ENCODE data around the gene GABRP.
"Not testable (repeated sequence)": the region's sequence is repeated elsewhere in the genome, so short reads cannot be mapped to it uniquely, and the experiment has no call there.

Gene GABRP

DNA sequence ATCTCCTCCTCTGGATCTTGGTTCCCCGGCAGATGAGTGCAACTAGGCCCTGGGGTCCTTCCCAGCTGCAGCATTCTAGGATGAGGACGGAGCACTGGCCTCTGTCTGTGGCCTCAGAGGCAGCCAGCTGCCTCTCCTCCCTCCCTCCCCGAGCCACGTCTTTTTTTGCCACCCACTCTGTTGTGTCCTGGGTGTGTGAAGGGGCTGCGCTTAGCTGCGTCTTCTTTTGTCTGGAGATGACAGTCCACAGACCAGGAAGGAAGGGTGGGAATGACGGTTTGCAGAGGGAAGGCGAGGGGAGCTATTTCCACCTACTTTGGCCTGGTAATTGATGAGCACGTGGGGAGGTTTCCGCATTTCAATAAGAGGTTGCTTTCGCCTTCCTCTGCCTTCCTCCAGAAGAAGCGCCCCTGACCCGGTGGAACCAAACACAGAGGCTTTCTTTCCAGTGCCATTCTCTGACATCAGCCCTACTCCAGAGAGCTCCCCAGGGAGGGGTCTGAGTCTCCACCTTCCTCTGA, 34.5 kb upstream of the GABRP start:
- TF ChIP-seq POLR2A (IDR thresholded peaks at IDR 0.05; ENCODE audit: low read depth, low read length), result no peak
- DNase-seq (ENCODE audit: insufficient read length, low spot score) (no peak), FAIRE-seq (no peak)

DNA sequence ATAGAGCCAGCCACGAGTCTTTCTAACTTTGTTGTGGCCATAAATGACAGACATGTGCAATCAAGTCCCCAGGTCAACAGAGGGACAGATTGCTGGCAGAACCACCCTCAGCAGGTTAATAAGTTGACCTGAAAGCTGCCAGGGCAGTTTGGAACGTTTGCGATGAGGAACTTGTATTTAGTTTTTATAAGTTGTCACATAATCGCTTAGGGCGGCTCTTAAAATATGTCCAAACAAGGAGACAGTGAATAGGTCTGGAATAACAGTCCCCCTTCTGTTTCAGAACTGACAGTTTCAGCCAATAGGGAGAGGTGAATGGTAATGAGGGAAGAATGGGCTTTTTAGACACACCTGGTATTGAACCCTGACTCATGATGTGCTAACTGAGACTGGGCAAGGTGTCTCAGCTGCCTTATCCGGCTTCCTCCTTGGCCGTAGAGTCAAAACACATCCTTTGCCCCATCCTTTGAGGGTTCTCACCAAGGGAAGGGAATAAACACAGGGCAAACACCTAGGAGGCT, 33.6 kb upstream of the GABRP start:
- DNase-seq (ENCODE audit: insufficient read length, low spot score) (no peak), FAIRE-seq (no peak)
- TF ChIP-seq POLR2A (IDR thresholded peaks at IDR 0.05; ENCODE audit: low read depth, low read length), result no peak

DNA sequence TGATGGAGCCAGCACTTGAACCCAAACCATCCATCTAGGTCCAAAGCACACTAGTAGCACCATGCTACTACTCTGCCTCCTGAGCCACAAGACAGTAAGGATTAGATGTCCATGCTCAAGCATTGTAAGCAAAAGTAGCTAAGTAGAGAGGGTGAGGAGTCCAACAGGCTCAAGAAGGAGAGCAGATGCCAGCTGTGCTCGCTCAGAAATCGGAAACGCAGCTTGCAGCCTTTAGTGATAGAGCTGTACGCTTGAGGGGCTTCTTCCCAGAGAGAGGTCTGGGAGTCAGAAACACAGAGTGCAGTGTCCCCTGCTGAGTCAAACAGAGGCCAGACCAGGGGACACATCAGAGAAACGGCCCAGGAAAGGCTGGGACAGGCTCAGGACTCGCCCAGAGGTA, 32.7 kb upstream of the GABRP start:
- no peak for FAIRE-seq
- DNase-seq (ENCODE audit: insufficient read length, low spot score), result no peak
- no peak for TF ChIP-seq POLR2A (IDR thresholded peaks at IDR 0.05; ENCODE audit: low read depth, low read length)

DNA sequence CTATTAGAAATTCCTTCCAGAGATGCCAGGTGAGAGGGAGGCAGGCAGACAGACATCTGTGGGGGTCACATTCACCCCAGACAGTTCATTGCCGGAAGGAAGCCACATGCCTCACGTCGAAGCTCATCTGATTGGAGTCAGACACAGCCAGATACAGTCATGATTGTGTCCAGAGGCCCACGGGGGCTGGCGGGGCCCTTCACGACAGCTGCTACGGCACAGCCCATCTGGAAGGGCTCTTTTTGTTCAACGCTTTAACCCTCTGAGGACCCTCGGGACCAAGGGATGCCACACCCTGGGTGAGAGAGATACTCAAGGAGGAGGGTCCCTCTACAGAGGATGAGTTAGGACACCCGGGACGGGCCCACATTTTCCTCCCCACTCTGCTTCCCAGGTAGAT, 31.9 kb upstream of the GABRP start:
- TF ChIP-seq POLR2A (IDR thresholded peaks at IDR 0.05; ENCODE audit: low read depth, low read length), result no peak
- FAIRE-seq (no peak), DNase-seq (ENCODE audit: insufficient read length, low spot score) (no peak)

DNA sequence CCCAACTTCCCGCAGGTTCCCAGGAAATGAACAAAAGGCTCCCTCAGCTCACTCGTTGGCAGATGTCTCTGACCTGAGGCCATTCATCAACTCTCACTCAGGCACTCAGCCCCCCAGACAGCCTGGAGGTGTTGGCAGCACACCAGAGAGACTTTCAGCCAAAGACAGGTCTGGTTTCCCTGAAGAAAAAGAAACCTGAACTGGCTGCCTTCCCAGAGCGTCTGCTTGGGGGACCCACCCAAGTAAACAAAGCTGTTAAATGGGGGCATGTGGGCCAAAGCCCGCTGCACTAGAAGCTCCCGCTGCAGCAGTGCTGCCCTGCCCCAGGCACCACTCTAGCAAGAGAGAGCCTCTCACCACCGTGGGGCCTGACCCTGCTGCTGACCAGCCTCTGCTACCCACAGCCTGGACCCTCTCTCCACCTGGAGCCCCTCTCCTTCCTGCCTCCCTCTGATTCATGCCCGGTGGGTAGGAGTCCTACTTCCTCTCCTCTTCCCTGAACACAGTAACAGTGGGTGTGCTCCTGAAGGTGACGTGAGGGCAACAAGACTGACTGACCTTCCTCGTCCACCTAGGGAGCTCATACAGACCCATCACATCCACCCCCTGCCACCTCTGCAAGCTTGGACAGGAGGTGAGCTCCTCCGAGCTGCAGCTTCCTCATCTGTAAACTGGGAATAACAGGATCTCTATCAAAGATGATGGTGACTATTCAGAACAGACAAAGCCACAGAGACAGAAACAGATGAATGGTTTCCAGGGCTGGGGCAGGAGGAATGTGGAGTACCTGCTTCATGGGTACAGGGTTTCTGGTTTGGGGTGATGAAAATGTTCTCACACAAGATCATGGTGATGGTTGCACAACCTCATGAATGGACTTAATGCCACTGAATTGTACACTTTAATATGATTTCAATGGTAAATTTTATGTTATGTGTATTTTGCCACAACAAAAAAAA, 31.0 kb upstream of the GABRP start:
- DNase-seq (ENCODE audit: insufficient read length, low spot score) (no peak), FAIRE-seq (no peak)
- no peak for TF ChIP-seq POLR2A (IDR thresholded peaks at IDR 0.05; ENCODE audit: low read depth, low read length)

DNA sequence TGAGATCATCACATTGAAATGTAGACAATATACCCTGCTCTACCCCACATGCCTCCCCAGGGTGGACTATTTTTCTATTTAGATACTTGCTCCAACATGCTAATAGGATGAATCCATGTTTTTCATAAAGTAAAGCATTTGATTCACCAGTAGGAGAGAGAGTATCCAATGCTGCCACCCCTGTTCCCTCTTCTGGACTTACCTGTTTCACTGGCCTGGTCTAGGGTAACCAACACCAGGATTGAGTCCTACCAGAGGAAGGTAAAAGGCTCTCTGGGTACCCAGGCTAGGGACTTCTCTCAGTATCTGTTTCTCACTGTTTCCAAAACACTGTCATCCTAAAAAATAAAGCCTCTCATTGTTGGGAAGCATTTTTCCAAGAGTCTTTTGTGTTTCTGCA, 30.2 kb upstream of the GABRP start:
- TF ChIP-seq POLR2A (IDR thresholded peaks at IDR 0.05; ENCODE audit: low read depth, low read length), result no peak
- no peak for DNase-seq (ENCODE audit: insufficient read length, low spot score)

DNA sequence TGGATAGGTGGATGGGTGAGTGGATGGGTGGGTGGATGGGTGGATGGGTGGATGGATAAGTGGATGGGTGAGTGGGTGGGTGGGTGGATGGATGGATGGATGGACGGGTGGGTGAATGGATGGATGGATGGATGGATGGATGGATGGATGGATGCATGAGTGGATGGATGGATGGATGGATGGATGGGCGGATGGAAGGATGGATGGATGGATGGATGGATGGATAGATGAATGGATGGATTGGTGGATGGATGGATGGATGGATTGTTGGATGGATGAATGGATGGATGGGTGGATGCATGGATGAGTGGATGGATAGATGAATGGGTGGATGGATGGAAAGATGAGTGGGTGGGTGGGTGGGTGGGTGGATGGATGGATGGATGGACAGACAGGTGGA, 29.0 kb upstream of the GABRP start:
- FAIRE-seq, result not testable (repeated sequence)

More for the DNA sequence above, 30.2 kb upstream of the GABRP start:
- no peak for FAIRE-seq

DNA sequence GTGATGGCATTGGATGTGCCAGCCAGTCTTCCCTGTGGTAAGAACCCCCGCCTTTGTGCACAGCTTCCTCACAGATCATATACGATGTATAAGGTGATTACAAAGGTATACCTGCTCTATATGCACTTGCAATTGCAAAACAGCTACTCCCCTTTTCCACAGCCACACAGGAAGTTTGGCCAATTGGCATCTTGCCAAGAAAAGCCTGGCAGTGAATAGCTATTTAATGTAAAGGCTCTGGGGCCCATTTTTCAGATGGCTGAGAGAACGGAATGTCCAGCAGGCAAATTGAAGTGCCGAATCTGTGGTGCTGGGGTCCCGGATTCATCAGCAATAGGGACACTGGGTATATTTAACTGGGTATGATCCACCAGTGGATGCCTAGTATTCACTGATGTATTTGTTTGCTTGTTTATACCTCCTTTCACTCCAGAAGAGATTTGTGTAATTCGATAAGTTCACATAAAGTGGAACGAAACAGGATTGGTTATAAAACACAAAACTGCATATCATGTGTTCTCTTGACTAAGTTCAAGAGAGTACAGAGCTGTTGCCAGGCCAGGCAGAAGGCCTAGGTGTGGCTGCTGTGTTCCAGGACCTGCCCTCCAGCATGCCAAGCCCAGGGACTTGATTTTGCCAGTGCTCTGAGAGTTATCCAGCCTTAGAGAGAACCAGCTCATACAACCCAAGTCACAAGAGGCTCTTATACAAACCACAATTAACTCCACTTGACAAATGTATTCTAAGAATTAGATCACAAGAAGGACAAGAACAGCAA, 27.7 kb upstream of the GABRP start:
- no peak for TF ChIP-seq POLR2A (IDR thresholded peaks at IDR 0.05; ENCODE audit: low read depth, low read length)
- no peak for FAIRE-seq
- no peak for DNase-seq (ENCODE audit: insufficient read length, low spot score)

More for the DNA sequence above, 29.0 kb upstream of the GABRP start:
- DNase-seq (ENCODE audit: insufficient read length, low spot score), result not testable (repeated sequence)

DNA sequence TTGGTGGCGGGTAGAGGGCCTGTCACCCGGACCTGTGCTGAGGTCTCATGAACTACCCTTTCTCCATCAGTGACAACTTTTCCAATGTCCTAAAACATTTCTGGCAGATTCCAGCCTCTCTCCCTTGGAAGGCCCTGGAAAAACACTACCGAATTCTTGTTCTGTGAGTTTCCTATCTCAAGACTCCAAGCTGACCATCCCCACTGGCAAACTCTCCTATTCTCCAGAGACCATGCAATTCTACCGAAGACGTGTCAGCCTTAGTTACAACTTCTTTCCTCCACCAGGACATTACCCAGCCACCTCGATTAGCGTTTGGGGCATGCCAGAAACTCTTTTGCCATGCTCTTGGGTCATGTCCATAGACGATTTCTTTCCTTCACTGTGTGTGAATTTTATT, 26.8 kb upstream of the GABRP start:
- FAIRE-seq (no peak), DNase-seq (ENCODE audit: insufficient read length, low spot score) (no peak)

DNA sequence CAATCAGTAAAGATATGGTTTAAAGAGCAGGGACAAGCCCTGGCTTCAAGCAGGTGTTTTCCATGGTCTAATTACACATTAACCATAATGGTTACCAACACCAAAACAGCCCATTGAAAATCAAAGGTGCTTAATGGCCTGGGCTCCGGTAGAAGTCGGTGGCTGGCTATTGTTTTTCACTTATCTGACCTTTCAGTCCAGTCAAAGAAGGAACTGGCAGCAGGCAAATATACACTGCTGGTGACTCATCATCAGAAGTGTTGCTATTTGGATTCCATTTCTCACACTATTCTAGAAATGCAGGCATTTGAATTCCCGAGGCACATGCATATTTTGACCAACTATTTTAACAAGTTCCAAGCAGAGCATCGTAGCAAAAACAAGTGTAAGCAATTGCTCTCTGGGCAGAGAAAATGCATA, 26.3 kb upstream of the GABRP start:
- DNase-seq (ENCODE audit: insufficient read length, low spot score) (no peak), FAIRE-seq (no peak)
- no peak for TF ChIP-seq POLR2A (IDR thresholded peaks at IDR 0.05; ENCODE audit: low read depth, low read length)

More for the DNA sequence above, 26.8 kb upstream of the GABRP start:
- no peak for TF ChIP-seq POLR2A (IDR thresholded peaks at IDR 0.05; ENCODE audit: low read depth, low read length)

DNA sequence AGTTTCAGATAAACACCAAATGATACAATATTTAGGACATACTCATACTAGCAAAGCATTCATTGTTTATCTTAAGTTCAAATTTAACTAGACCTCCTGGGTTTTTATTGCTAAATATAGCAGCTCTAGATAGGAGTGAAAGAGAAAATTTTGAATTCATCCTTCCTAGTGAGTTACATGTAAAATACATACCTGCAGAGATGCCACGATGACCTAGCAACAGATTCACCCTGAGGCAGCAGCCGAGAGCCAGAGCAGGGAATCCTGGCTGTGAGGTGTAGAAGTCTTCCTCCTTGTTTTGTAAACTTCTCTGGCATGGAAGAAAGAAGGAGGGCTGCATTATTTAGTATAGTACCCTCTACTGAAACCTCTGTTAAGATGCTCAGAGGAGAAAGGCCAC, 25.9 kb upstream of the GABRP start:
- no peak for FAIRE-seq
- DNase-seq (ENCODE audit: insufficient read length, low spot score), result no peak
- TF ChIP-seq POLR2A (IDR thresholded peaks at IDR 0.05; ENCODE audit: low read depth, low read length), result no peak

DNA sequence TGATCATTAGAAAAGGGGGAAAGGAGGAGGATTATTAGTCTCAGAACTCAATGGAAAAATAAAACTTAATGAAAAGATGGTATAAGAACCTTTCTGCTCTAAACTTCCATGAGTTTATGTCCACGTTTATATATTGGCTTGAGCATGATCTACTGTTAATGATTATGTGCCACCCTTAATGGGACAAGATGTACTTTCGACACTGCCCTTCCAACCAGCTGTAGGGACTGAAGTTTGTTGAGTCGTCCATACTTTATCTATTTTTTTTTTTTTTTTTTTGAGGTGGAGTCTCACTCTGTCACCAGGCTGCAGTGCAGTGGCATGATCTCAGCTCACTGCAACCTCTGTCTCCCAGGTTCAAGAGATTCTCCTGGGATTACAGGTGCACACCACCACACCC, 25.0 kb upstream of the GABRP start:
- no peak for TF ChIP-seq POLR2A (IDR thresholded peaks at IDR 0.05; ENCODE audit: low read depth, low read length)
- no peak for DNase-seq (ENCODE audit: insufficient read length, low spot score)
- no peak for FAIRE-seq

DNA sequence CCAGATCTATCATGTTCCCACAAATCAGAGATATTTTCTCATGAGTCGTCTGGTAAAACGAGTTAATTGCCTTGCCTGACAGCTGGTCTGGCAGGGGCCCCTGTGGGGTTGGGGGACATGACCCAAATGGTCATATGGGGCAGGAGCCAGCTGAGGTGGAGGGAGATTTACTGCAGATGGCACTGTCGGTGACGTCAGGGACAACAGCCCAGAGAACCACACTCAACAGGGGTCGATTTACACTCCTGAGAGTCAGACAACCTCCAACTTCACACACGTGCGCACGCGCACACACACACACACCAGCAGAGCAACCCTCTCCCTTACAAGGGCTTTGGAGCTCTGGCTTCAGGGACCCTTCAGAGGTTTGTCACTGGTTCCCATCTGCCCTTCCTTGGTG, 23.4 kb upstream of the GABRP start:
- FAIRE-seq (no peak), DNase-seq (ENCODE audit: insufficient read length, low spot score) (no peak)
- no peak for TF ChIP-seq POLR2A (IDR thresholded peaks at IDR 0.05; ENCODE audit: low read depth, low read length)

DNA sequence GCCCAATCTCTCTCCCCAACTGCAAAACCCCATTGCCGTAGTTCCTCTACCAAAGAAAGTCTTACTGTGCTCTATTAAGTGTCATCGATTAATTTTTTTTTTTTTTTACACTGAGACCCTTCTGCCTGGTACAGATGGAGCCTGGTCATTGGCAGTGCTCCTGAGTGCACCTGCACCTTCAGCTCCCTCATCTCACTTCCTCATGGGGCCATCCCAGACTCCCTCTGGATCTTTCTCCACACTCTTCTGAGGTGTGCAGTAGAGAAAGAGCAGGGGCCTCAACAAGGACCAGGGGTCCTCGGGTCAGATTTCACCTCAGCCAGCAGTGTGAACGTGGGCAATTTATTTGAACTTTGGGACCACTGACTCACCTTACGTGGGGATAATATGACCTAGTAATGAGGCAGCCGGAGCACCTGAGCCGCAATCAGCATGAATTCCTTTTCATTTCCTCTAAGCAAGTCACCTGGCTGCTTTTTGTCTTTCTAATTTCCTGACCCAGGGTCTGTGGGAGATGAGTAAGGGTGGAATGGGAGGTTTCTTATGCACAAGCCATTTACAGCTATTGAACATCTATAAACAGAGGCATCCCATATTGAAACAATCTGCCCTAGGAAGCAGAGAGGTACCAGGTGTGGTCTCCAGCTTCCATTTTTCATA, 22.3 kb upstream of the GABRP start:
- DNase-seq (ENCODE audit: insufficient read length, low spot score) (no peak), FAIRE-seq (no peak)
- TF ChIP-seq POLR2A (IDR thresholded peaks at IDR 0.05; ENCODE audit: low read depth, low read length), result no peak
